ENCODE results near the gene SEMA4D.

GRCh38 chr9:89514956-89515355 is 17.0 kb upstream of the SEMA4D start:
- TF ChIP-seq EP300 (IDR thresholded peaks at IDR 0.05), result no peak
- TF ChIP-seq CTCF (IDR thresholded peaks at IDR 0.05), result no peak
